NCI-H1417 (cell line): Measurements from ENCODE around the gene CD247.
"Not testable (repeated sequence)": the region's sequence is repeated elsewhere in the genome, so short reads cannot be mapped to it uniquely, and the experiment has no call there.

Experiments used
- DNase-seq, 3 experiments: peaks; one replicate each; lab custom pipeline; 2025; lab: John Stamatoyannopoulos, UW

The CD247 gene

GRCh38 chr1:167518331-167518700 is at the start of gene CD247:
CD247 (minus strand) TSS chr1:167518529; CDS start chr1:167518465, 64 bp downstream.
- DNase-seq: no peak

GRCh38 chr1:167567663-167568062 is 49.3 kb upstream of the CD247 start:
- no peak for DNase-seq

GRCh38 chr1:167566766-167567165 is 48.4 kb upstream of the CD247 start:
- no peak for DNase-seq

GRCh38 chr1:167565922-167566321 is 47.6 kb upstream of the CD247 start:
- no peak for DNase-seq

- no peak for DNase-seq
These were observed 46.4 kb upstream of the CD247 start for GRCh38 chr1:167564612-167565270.

GRCh38 chr1:167563579-167564246 is 45.4 kb upstream of the CD247 start:
- peak; percentile 9 to 77 (median 63) for DNase-seq

GRCh38 chr1:167562702-167563101 is 44.4 kb upstream of the CD247 start:
- no peak for DNase-seq

- DNase-seq: no peak
These were observed 43.4 kb upstream of the CD247 start for GRCh38 chr1:167561753-167562152.

GRCh38 chr1:167555971-167556714 is 37.8 kb upstream of the CD247 start:
- DNase-seq: peak; percentile 36 to 94 (median 81)

- DNase-seq: not testable (repeated sequence)
These were observed 36.7 kb upstream of the CD247 start for GRCh38 chr1:167555072-167555471.

GRCh38 chr1:167554028-167554779 is 35.9 kb upstream of the CD247 start:
- DNase-seq: no peak

- peak; percentile 89 to 98 (median 91) for DNase-seq
These were observed 35.1 kb upstream of the CD247 start, which contains the start of gene CREG1 for GRCh38 chr1:167553136-167554027. CREG1 (minus strand) TSS chr1:167553762.

- DNase-seq: no peak
These were observed 33.0 kb upstream of the CD247 start for GRCh38 chr1:167551362-167551761.

GRCh38 chr1:167548059-167548932 is 30.0 kb upstream of the CD247 start:
- DNase-seq: no peak

- DNase-seq: no peak
These were observed 28.6 kb upstream of the CD247 start for GRCh38 chr1:167546935-167547334.

- DNase-seq: no peak
These were observed 27.0 kb upstream of the CD247 start for GRCh38 chr1:167545349-167545748.

GRCh38 chr1:167544447-167545093 is 26.2 kb upstream of the CD247 start:
- no peak for DNase-seq

- DNase-seq: no peak
These were observed 25.1 kb upstream of the CD247 start for GRCh38 chr1:167543199-167543990.
